AG20443 (cell line): Measurements from ENCODE around the gene HOXA7.

ENCODE experiments used
- DNase-seq: peaks from one replicate; pipeline ENCODE4 v3.0.0; 2012; ENCODE audit warnings: low spot score, mixed read lengths

The HOXA7 gene

GRCh38 chr7:27147199-27148030, 9.1 kb downstream of the HOXA7 start, which contains the start of gene HOXA6:
TSS of gene HOXA6 (minus strand) at chr7:27147774. CDS start at chr7:27147749, 25 bp downstream.
- peak; percentile 75 for DNase-seq

- DNase-seq: no peak
Observed at GRCh38 chr7:27146491-27147198, 9.8 kb downstream of the HOXA7 start.

- no peak for DNase-seq
Observed at GRCh38 chr7:27145914-27146412, 10.5 kb downstream of the HOXA7 start.

- DNase-seq: no peak
Observed at GRCh38 chr7:27145165-27145913, 11.1 kb downstream of the HOXA7 start.

GRCh38 chr7:27144781-27145164, 11.7 kb downstream of the HOXA7 start:
- DNase-seq: no peak

- no peak for DNase-seq
Observed at GRCh38 chr7:27143950-27144780, 12.3 kb downstream of the HOXA7 start.

- no peak for DNase-seq
Observed at GRCh38 chr7:27143023-27143949, 13.2 kb downstream of the HOXA7 start, which contains the start of gene HOXA5. TSS of gene HOXA5 (minus strand) at chr7:27143681. CDS start at chr7:27143607, 74 bp downstream.

GRCh38 chr7:27142580-27143022, 13.9 kb downstream of the HOXA7 start:
- no peak for DNase-seq

- DNase-seq: no peak
Observed at GRCh38 chr7:27141923-27142579, 14.4 kb downstream of the HOXA7 start.

GRCh38 chr7:27141137-27141922, 15.1 kb downstream of the HOXA7 start:
- DNase-seq: no peak

- no peak for DNase-seq
Observed at GRCh38 chr7:27140126-27140857, 16.2 kb downstream of the HOXA7 start.

- DNase-seq: no peak
Observed at GRCh38 chr7:27139334-27140125, 16.9 kb downstream of the HOXA7 start.

GRCh38 chr7:27138985-27139333, 17.5 kb downstream of the HOXA7 start:
- DNase-seq: no peak

- DNase-seq: no peak
Observed at GRCh38 chr7:27138472-27138871, 18.0 kb downstream of the HOXA7 start.

- DNase-seq: no peak
Observed at GRCh38 chr7:27137640-27138315, 18.7 kb downstream of the HOXA7 start.

- DNase-seq: peak; percentile 85
Observed at GRCh38 chr7:27134392-27134791, 22.1 kb downstream of the HOXA7 start.
